GM19467 (cell line): Measurements from ENCODE around the gene KCNS3.

Source experiments
- ATAC-seq: cut with Tn5 transposase; IDR thresholded peaks from one replicate; pipeline ENCODE4 v1.9.1; 2021; ENCODE audit warnings: mild to moderate bottlenecking, moderate library complexity; ENCODE audit not compliant: unreplicated experiment

Gene KCNS3

GRCh38 chr2:17878281-17879136 is at the start of gene KCNS3:
Gene KCNS3, plus strand, starts transcription at chr2:17878667. Its CDS starts 52,342 bp downstream, at chr2:17931009.
- ATAC-seq: peak; percentile 92

- ATAC-seq: peak; percentile 80
Observed at GRCh38 chr2:17830053-17831034, 48.1 kb upstream of the KCNS3 start.

GRCh38 chr2:17835516-17835915 is 43.0 kb upstream of the KCNS3 start:
- ATAC-seq: no peak

GRCh38 chr2:17839959-17840358 is 38.5 kb upstream of the KCNS3 start:
- ATAC-seq: no peak

- no peak for ATAC-seq
Observed at GRCh38 chr2:17843457-17843856, 35.0 kb upstream of the KCNS3 start.

GRCh38 chr2:17845806-17846205 is 32.7 kb upstream of the KCNS3 start:
- no peak for ATAC-seq

- no peak for ATAC-seq
Observed at GRCh38 chr2:17846676-17847075, 31.8 kb upstream of the KCNS3 start.

- ATAC-seq: no peak
Observed at GRCh38 chr2:17847236-17847635, 31.2 kb upstream of the KCNS3 start.

- no peak for ATAC-seq
Observed at GRCh38 chr2:17849275-17849674, 29.2 kb upstream of the KCNS3 start.

GRCh38 chr2:17850151-17850550 is 28.3 kb upstream of the KCNS3 start:
- no peak for ATAC-seq

GRCh38 chr2:17851731-17852585 is 26.5 kb upstream of the KCNS3 start:
- peak; percentile 73 for ATAC-seq

- no peak for ATAC-seq
Observed at GRCh38 chr2:17853799-17854198, 24.7 kb upstream of the KCNS3 start.

GRCh38 chr2:17857021-17857420 is 21.4 kb upstream of the KCNS3 start:
- no peak for ATAC-seq

- no peak for ATAC-seq
Observed at GRCh38 chr2:17858064-17858463, 20.4 kb upstream of the KCNS3 start.

- ATAC-seq: no peak
Observed at GRCh38 chr2:17863539-17863938, 14.9 kb upstream of the KCNS3 start.

- no peak for ATAC-seq
Observed at GRCh38 chr2:17864676-17865075, 13.8 kb upstream of the KCNS3 start.

GRCh38 chr2:17867133-17867532 is 11.3 kb upstream of the KCNS3 start:
- ATAC-seq: no peak

- ATAC-seq: no peak
Observed at GRCh38 chr2:17869128-17869527, 9.3 kb upstream of the KCNS3 start.

GRCh38 chr2:17871639-17872038 is 6.8 kb upstream of the KCNS3 start:
- ATAC-seq: no peak

GRCh38 chr2:17873021-17873420 is 5.4 kb upstream of the KCNS3 start:
- ATAC-seq: no peak

- ATAC-seq: no peak
Observed at GRCh38 chr2:17876590-17876989, 1.9 kb upstream of the KCNS3 start.
